Smooth muscle cell (in vitro differentiated cells): Measurements from ENCODE around the gene RUFY4. TPM values are rescaled to one million over a fixed set of nuclear protein-coding genes. Genes with fewer than 3 reads are reported as not detected.

Experiments
- DNase-seq: peaks from one replicate; lab custom pipeline; 2025; ENCODE audit not compliant: unreplicated experiment; lab: John Stamatoyannopoulos, UW
- H2AFZ ChIP-seq: fragments of 200-600 bp; sonication (generic); 2 replicates; pipeline ENCODE4 v1.6.0; 2016; ENCODE audit warnings: antibody characterized with exemption, low read depth, mild to moderate bottlenecking
- H3F3A ChIP-seq: fragments of 200-600 bp; sonication (generic); 2 replicates; pipeline ENCODE4 v1.6.0; 2017; ENCODE audit warnings: antibody characterized with exemption, low read depth
- H3K27ac ChIP-seq: fragments of 200-600 bp; sonication (generic); 2 replicates; pipeline ENCODE4 v1.5.1; 2016; ENCODE audit warnings: low read depth, mild to moderate bottlenecking
- H3K27me3 ChIP-seq: fragments of 200-600 bp; sonication (generic); 2 replicates; pipeline ENCODE4 v1.6.1; 2016; ENCODE audit warnings: low read depth, mild to moderate bottlenecking
- H3K36me3 ChIP-seq: fragments of 200-600 bp; sonication (generic); 2 replicates; pipeline ENCODE4 v1.5.1; 2016; ENCODE audit warnings: low read depth
- H3K4me1 ChIP-seq: fragments of 200-600 bp; sonication (generic); 2 replicates; pipeline ENCODE4 v1.5.1; 2016; ENCODE audit warnings: low read depth
- H3K4me2 ChIP-seq: fragments of 200-600 bp; sonication (generic); 2 replicates; pipeline ENCODE4 v1.6.0; 2016; ENCODE audit warnings: mild to moderate bottlenecking
- H3K4me3 ChIP-seq: fragments of 200-600 bp; sonication (generic); 2 replicates; pipeline ENCODE4 v1.5.1; 2016; ENCODE audit warnings: mild to moderate bottlenecking
- H3K79me2 ChIP-seq: fragments of 200-600 bp; sonication (generic); 2 replicates; pipeline ENCODE4 v1.6.0; 2016; ENCODE audit warnings: low read depth, mild to moderate bottlenecking
- H3K9ac ChIP-seq: fragments of 200-600 bp; sonication (generic); 2 replicates; pipeline ENCODE4 v1.6.0; 2016; ENCODE audit warnings: low read depth
- H3K9me3 ChIP-seq: fragments of 200-600 bp; sonication (generic); replicated peaks from 2 replicates; pipeline ENCODE4 v1.5.1; 2016; ENCODE audit warnings: low read depth
- H4K20me1 ChIP-seq: fragments of 200-600 bp; sonication (generic); 2 replicates; pipeline ENCODE4 v1.6.0; 2016; ENCODE audit warnings: low read depth
- CTCF ChIP-seq: fragments of 200-600 bp; sonication (generic); IDR thresholded peaks from 2 replicates; pipeline ENCODE4 v1.5.1; 2017; ENCODE audit warnings: borderline replicate concordance, mild to moderate bottlenecking, antibody characterized with exemption; ENCODE audit not compliant: insufficient read depth, poor library complexity, severe bottlenecking
- WGBS: methylation state at CpG from one replicate; pipeline ENCODE4 v1.1.7; 2016; ENCODE audit warnings: low lambda C conversion rate; 5-methylcytosine and 5-hydroxymethylcytosine counted together
- polyA plus RNA-seq: library from polyadenylated mRNA; unstranded; fragments of >200 nt; fragmentation: Nextera tagmentation; extraction: Ambion mirVana; gene quantifications from 2 replicates; pipeline ENCODE4 v1.2.1, GENCODE V29; 2016
- total RNA-seq: library from RNA; depleted of rRNA; stranded (reverse); fragments of >200 nt; gene quantifications from 2 replicates; pipeline ENCODE4 v1.2.3, GENCODE V29; 2014

RUFY4 gene
- total and polyA plus RNA-seq, 2 experiments from 2014 or later = 0.10 TPM; not detected in 1

GRCh38 chr2:218051903-218052302 is 17.1 kb upstream of the RUFY4 start:
- Histone ChIP-seq H3K4me1 (no peaks in the 10 kb centered on the region), H3F3A (no peaks in the 10 kb centered on the region), H3K79me2 (no peaks in the 10 kb centered on the region), H3K4me2 (no peak overlapping the region), H3K27me3 (peaks cover 20% of the 10 kb centered on the region), H4K20me1 (no peaks in the 10 kb centered on the region), H3K9ac (no peak overlapping the region), H3K4me3 (no peak overlapping the region), H3K36me3 (no peaks in the 10 kb centered on the region), H2AFZ (no peak overlapping the region), H3K27ac (no peak overlapping the region), H3K9me3 (no peaks in the 10 kb centered on the region)
- DNase-seq = no peak
- no peak for TF ChIP-seq CTCF
- WGBS = 96% methylated on average over 3 of the region's 3 CpGs

- H2AFZ ChIP-seq = no peak overlapping the region
- TF ChIP-seq CTCF = no peak
- H3K9ac ChIP-seq = no peak overlapping the region
- no peaks in the 10 kb centered on the region for H3K9me3 ChIP-seq
- no peaks in the 10 kb centered on the region for H3K4me1 ChIP-seq
- H3K4me3 ChIP-seq = no peak overlapping the region
- no peaks in the 10 kb centered on the region for H4K20me1 ChIP-seq
- DNase-seq = no peak
- H3K4me2 ChIP-seq = no peak overlapping the region
- peaks cover 22% of the 10 kb centered on the region for H3K27me3 ChIP-seq
- H3K79me2 ChIP-seq = no peaks in the 10 kb centered on the region
- 31% methylated on average over 3 of the region's 3 CpGs for WGBS
- no peaks in the 10 kb centered on the region for H3K36me3 ChIP-seq
- no peak overlapping the region for H3K27ac ChIP-seq
- H3F3A ChIP-seq = no peaks in the 10 kb centered on the region
These were observed 9.8 kb upstream of the RUFY4 start for GRCh38 chr2:218059289-218059688.

- 79% methylated on average over 5 of the region's 5 CpGs for WGBS
- no peak overlapping the region for H2AFZ ChIP-seq
- no peak overlapping the region for H3K27ac ChIP-seq
- no peaks in the 10 kb centered on the region for H3K79me2 ChIP-seq
- no peaks in the 10 kb centered on the region for H4K20me1 ChIP-seq
- no peak overlapping the region for H3K4me3 ChIP-seq
- H3F3A ChIP-seq = no peaks in the 10 kb centered on the region
- H3K9ac ChIP-seq = no peak overlapping the region
- peaks cover under 1% of the 10 kb centered on the region for H3K4me1 ChIP-seq
- H3K4me2 ChIP-seq = no peak overlapping the region
- H3K9me3 ChIP-seq = no peaks in the 10 kb centered on the region
- TF ChIP-seq CTCF = no peak
- no peaks in the 10 kb centered on the region for H3K36me3 ChIP-seq
- peaks cover 15% of the 10 kb centered on the region for H3K27me3 ChIP-seq
- no peak for DNase-seq
These were observed 8.9 kb upstream of the RUFY4 start for GRCh38 chr2:218060118-218060517.

- 95% methylated on average over 7 of the region's 7 CpGs for WGBS
- DNase-seq = no peak
- Histone ChIP-seq H4K20me1 (no peaks in the 10 kb centered on the region), H2AFZ (no peak overlapping the region), H3K36me3 (no peaks in the 10 kb centered on the region), H3K4me1 (peaks cover 6% of the 10 kb centered on the region), H3K9ac (no peak overlapping the region), H3K9me3 (no peaks in the 10 kb centered on the region), H3K79me2 (no peaks in the 10 kb centered on the region), H3K4me3 (no peak overlapping the region), H3K4me2 (no peak overlapping the region), H3K27me3 (peaks cover 15% of the 10 kb centered on the region), H3K27ac (no peak overlapping the region), H3F3A (no peaks in the 10 kb centered on the region)
- TF ChIP-seq CTCF = no peak
These were observed 7.9 kb upstream of the RUFY4 start for GRCh38 chr2:218060950-218061660.
